Right ventricle myocardium superior (tissue), 1 donor: ENCODE measurements around the gene MUSK. TPM values are rescaled to one million over a fixed set of nuclear protein-coding genes. Genes with fewer than 3 reads are reported as not detected.
A peak's percentile ranks its signal among the peaks of the same experiment; 100 is the strongest.

Experiments used
- ATAC-seq: fragments of 200-7000 bp; cut with Tn5 transposase; one replicate; pipeline ENCODE4 v1.9.1; 2020; ENCODE audit warnings: mild to moderate bottlenecking; ENCODE audit not compliant: poor library complexity
- DNase-seq: peaks from one replicate; pipeline ENCODE4 v3.0.0-alpha.2; 2020
- intact Hi-C: fragments of 100-400 bp; cut with DNase I; formaldehyde crosslinking; loops from one replicate; pipeline ENCODE4 v1.11.2; 2022
- total RNA-seq: library from RNA; stranded (reverse); fragmentation: NEBNext Ultra II Directional; extraction: Animal tissue kit (Norgen Biotek cat#: 25700); gene quantifications from one replicate; pipeline ENCODE4 v1.2.1, GENCODE V29; 2021
- donor health status: DM: no; HTN: yes; CAD: no; lungs with severe emphysema.

Gene MUSK
- total RNA-seq, 1 donor from 2014 or later = 2.1 TPM

- intact Hi-C loops = no loop called here
- ATAC-seq = peak; percentile 90
- peak; percentile 52 for DNase-seq
Observed at GRCh38 chr9:110828264-110828663, 159.7 kb downstream of the MUSK start.

- intact Hi-C loops = no loop called here
Observed at GRCh38 chr9:110830495-110830894, 161.9 kb downstream of the MUSK start.

GRCh38 chr9:110832926-110833325, 164.3 kb downstream of the MUSK start:
- intact Hi-C loops = no loop called here
- DNase-seq (no peak), ATAC-seq (no peak)

More at GRCh38 chr9:110830495-110830894, 161.9 kb downstream of the MUSK start:
- ATAC-seq (no peak), DNase-seq (no peak)

- intact Hi-C loops = no loop called here
- DNase-seq (no peak), ATAC-seq (no peak)
Observed at GRCh38 chr9:110835404-110835803, 166.8 kb downstream of the MUSK start.

GRCh38 chr9:110835859-110836271, 167.3 kb downstream of the MUSK start:
- intact Hi-C loops = no loop called here
- DNase-seq (no peak), ATAC-seq (no peak)

- ATAC-seq (no peak), DNase-seq (no peak)
- intact Hi-C loops = no loop called here
Observed at GRCh38 chr9:110837401-110838005, 168.9 kb downstream of the MUSK start.

GRCh38 chr9:110842169-110842568, 173.6 kb downstream of the MUSK start:
- intact Hi-C loops = no loop called here
- DNase-seq (no peak), ATAC-seq (no peak)

- no peak for ATAC-seq
- intact Hi-C loops = no loop called here
- DNase-seq = no peak
Observed at GRCh38 chr9:110842986-110843385, 174.4 kb downstream of the MUSK start.

GRCh38 chr9:110844121-110844520, 175.5 kb downstream of the MUSK start:
- no peak for ATAC-seq
- intact Hi-C loops = no loop called here

GRCh38 chr9:110846215-110846614, 177.6 kb downstream of the MUSK start:
- no peak for ATAC-seq
- intact Hi-C loops = no loop called here

More at GRCh38 chr9:110844121-110844520, 175.5 kb downstream of the MUSK start:
- DNase-seq = no peak

GRCh38 chr9:110847671-110848070, 179.1 kb downstream of the MUSK start:
- ATAC-seq = peak; percentile 15
- intact Hi-C loops = no loop called here
- DNase-seq = no peak

More at GRCh38 chr9:110846215-110846614, 177.6 kb downstream of the MUSK start:
- DNase-seq = no peak

- ATAC-seq (no peak), DNase-seq (no peak)
- intact Hi-C loops = no loop called here
Observed at GRCh38 chr9:110850401-110851135, 182.0 kb downstream of the MUSK start.

Other genes starting within 250 kb of the MUSK start
- 6.8 TPM for gene SVEP1, start 89.0 kb upstream of the MUSK start, total RNA-seq